Prostate gland (tissue), 2 donors: ENCODE measurements around the gene SPOP.

Experiments used
- CTCF ChIP-seq, 4 experiments: fragments of 200-600 bp in 2 of 4; fragments of 450-650 bp in 2 of 4; sonication (generic) in 2 of 4; IDR thresholded peaks; 1 replicate in 3 of 4; 2 replicates in 1 of 4; pipeline ENCODE4 v1.5.1; 2016 to 2019; ENCODE audit warnings: antibody characterized with exemption in 4 of 4, mild to moderate bottlenecking in 2 of 4, moderate library complexity in 2 of 4
- POLR2AphosphoS5 ChIP-seq: sonication (generic); formaldehyde crosslinking; IDR thresholded peaks from one replicate; pipeline ENCODE4 v1.6.1; 2017; ENCODE audit warnings: antibody characterized with exemption

- no peak for TF ChIP-seq POLR2AphosphoS5
- no peak for TF ChIP-seq CTCF (IDR thresholded peaks at IDR 0.05)
These were observed 101.6 kb downstream of the SPOP start for GRCh38 chr17:49576088-49576916.
